Astrocyte (in vitro differentiated cells and primary cell): Measurements from ENCODE around the gene GPX3. TPM values are rescaled to one million over a fixed set of nuclear protein-coding genes. Genes with fewer than 3 reads are reported as not detected.

Source experiments
- DNase-seq: peaks from one replicate; pipeline ENCODE4 v3.0.0-alpha.2; 2010; ENCODE audit warnings: low read depth
- FAIRE-seq: peaks from 2 replicates; lab custom pipeline; 2011; peaks lifted over from hg19 to GRCh38; lab: Jason Lieb, UNC
- H2AFZ ChIP-seq: 2 replicates; pipeline ENCODE4 v1.6.0; 2012; ENCODE audit warnings: low read depth, low read length, inconsistent platforms
- H3K27ac ChIP-seq: 2 replicates; pipeline ENCODE4 v1.5.1; 2011; ENCODE audit warnings: low read depth, low read length, inconsistent platforms
- H3K27me3 ChIP-seq: 2 replicates; pipeline ENCODE4 v1.6.0; 2011; ENCODE audit warnings: low read length, inconsistent platforms; ENCODE audit not compliant: insufficient read depth
- H3K36me3 ChIP-seq: 2 replicates; pipeline ENCODE4 v1.5.1; 2011; ENCODE audit warnings: low read length, inconsistent platforms; ENCODE audit not compliant: insufficient read depth
- H3K4me1 ChIP-seq: 2 replicates; pipeline ENCODE4 v1.5.1; 2011; ENCODE audit warnings: low read length, inconsistent platforms; ENCODE audit not compliant: insufficient read depth
- H3K4me2 ChIP-seq: 2 replicates; pipeline ENCODE4 v1.6.0; 2012; ENCODE audit warnings: low read length, inconsistent platforms
- H3K4me3 ChIP-seq: 2 replicates; pipeline ENCODE4 v1.5.1; 2011; ENCODE audit warnings: low read depth, mild to moderate bottlenecking, low read length, inconsistent platforms; ENCODE audit not compliant: insufficient read depth
- H3K79me2 ChIP-seq: 2 replicates; pipeline ENCODE4 v1.6.0; 2012; ENCODE audit warnings: mild to moderate bottlenecking, low read length, inconsistent platforms; ENCODE audit not compliant: insufficient read depth
- H3K9ac ChIP-seq: 2 replicates; pipeline ENCODE4 v1.6.0; 2012; ENCODE audit warnings: mild to moderate bottlenecking, low read length, inconsistent platforms
- H3K9me3 ChIP-seq: 2 replicates; pipeline ENCODE4 v1.5.1; 2012; ENCODE audit warnings: low read depth, mild to moderate bottlenecking, low read length, inconsistent platforms; ENCODE audit not compliant: insufficient read depth
- H4K20me1 ChIP-seq: 2 replicates; pipeline ENCODE4 v1.6.0; 2012; ENCODE audit warnings: low read length, inconsistent platforms; ENCODE audit not compliant: insufficient read depth
- H3K27ac Mint-ChIP-seq: one replicate; pipeline ENCODE4 v1.8.0; 2021; ENCODE audit warnings: mild to moderate bottlenecking, mixed read lengths; ENCODE audit not compliant: unreplicated experiment
- H3K27me3 Mint-ChIP-seq: one replicate; pipeline ENCODE4 v1.8.0; 2021; ENCODE audit warnings: low read depth, mixed read lengths; ENCODE audit not compliant: unreplicated experiment
- H3K36me3 Mint-ChIP-seq: one replicate; pipeline ENCODE4 v1.8.0; 2021; ENCODE audit warnings: low read depth, mixed read lengths; ENCODE audit not compliant: unreplicated experiment
- H3K4me1 Mint-ChIP-seq: one replicate; pipeline ENCODE4 v1.8.0; 2021; ENCODE audit warnings: low read depth, mixed read lengths; ENCODE audit not compliant: unreplicated experiment
- H3K4me3 Mint-ChIP-seq: one replicate; pipeline ENCODE4 v1.8.0; 2021; ENCODE audit warnings: mild to moderate bottlenecking, moderate library complexity, mixed read lengths; ENCODE audit not compliant: unreplicated experiment
- H3K9me3 Mint-ChIP-seq: one replicate; pipeline ENCODE4 v1.8.0; 2021; ENCODE audit warnings: mild to moderate bottlenecking, mixed read lengths; ENCODE audit not compliant: unreplicated experiment
- EZH2 ChIP-seq: IDR thresholded peaks from 2 replicates; pipeline ENCODE4 v1.6.1; 2012; ENCODE audit warnings: mild to moderate bottlenecking, low read length, inconsistent platforms; ENCODE audit not compliant: insufficient read depth
- total RNA-seq: library from RNA; stranded (reverse); gene quantifications from 2 replicates; pipeline ENCODE4 v1.2.1, GENCODE V29; 2021
- TF ChIP-seq, protein P1 (sequence below): IDR thresholded peaks from 2 replicates; pipeline ENCODE4 v1.5.1; 2011; ENCODE audit warnings: low read depth, mild to moderate bottlenecking, inconsistent platforms, low read length, moderate library complexity; ENCODE audit not compliant: insufficient read depth

GPX3 gene
- total RNA-seq, 1 donor from 2014 or later, result 15.6 TPM

DNA sequence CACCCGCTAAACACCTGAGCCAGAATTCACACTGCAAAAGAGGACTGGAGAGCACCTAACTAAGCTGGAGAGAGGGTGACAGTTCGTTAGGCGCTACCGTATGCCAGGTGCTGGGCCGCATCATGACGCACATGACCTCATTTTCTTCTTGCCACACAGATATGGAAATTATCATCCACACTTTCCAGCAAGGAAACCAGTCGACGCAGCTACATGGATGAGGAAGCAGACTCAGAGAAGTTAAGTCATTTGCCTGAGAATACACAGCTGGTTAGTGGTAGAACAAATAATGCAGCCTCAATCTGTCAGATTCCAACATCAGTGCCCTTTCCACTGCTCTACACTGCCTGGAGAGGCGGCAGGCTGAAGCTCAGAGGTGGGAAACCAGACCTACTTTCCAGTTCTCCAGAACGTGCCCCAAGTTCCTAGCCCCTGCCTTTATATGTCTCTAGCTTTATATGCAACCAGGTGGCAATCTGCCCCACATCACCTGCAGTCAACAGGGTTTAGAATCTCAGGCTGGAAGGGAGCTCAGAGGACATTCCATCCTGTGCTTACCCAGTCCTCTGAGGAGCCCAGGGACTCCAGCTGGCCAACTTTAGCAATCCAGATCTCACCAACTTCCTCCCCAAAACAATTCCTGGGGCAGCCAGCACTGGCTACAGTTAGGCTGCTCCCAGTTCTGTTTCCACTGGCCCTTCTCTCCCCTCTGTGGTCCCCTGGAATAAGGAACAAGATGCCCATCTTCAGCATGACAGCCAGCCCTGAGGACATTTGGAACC, 51.6 kb downstream of the GPX3 start:
- Mint-ChIP-seq H3K9me3 (no peaks in the 10 kb centered on the region), H3K27ac (peak overlapping the region; percentile 96), H3K36me3 (peaks cover 6% of the 10 kb centered on the region), H3K27me3 (no peaks in the 10 kb centered on the region), H3K4me3 (peak overlapping the region; percentile 27), H3K4me1 (peaks cover 58% of the 10 kb centered on the region)
- Histone ChIP-seq H3K9me3 (peaks cover 5% of the 10 kb centered on the region), H3K4me2 (peak overlapping the region; percentile 59), H3K9ac (peak overlapping the region; percentile 57), H3K36me3 (no peaks in the 10 kb centered on the region), H3K79me2 (peaks cover 95% of the 10 kb centered on the region), H3K27me3 (no peaks in the 10 kb centered on the region), H4K20me1 (peaks cover 21% of the 10 kb centered on the region), H3K27ac (peak overlapping the region; percentile 82), H3K4me1 (peaks cover 48% of the 10 kb centered on the region), H2AFZ (no peak overlapping the region), H3K4me3 (no peak overlapping the region)
- DNase-seq (no peak), FAIRE-seq (no peak)
- TF ChIP-seq, protein P1, sequence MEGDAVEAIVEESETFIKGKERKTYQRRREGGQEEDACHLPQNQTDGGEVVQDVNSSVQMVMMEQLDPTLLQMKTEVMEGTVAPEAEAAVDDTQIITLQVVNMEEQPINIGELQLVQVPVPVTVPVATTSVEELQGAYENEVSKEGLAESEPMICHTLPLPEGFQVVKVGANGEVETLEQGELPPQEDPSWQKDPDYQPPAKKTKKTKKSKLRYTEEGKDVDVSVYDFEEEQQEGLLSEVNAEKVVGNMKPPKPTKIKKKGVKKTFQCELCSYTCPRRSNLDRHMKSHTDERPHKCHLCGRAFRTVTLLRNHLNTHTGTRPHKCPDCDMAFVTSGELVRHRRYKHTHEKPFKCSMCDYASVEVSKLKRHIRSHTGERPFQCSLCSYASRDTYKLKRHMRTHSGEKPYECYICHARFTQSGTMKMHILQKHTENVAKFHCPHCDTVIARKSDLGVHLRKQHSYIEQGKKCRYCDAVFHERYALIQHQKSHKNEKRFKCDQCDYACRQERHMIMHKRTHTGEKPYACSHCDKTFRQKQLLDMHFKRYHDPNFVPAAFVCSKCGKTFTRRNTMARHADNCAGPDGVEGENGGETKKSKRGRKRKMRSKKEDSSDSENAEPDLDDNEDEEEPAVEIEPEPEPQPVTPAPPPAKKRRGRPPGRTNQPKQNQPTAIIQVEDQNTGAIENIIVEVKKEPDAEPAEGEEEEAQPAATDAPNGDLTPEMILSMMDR, result no peak
- no peak for TF ChIP-seq EZH2

DNA sequence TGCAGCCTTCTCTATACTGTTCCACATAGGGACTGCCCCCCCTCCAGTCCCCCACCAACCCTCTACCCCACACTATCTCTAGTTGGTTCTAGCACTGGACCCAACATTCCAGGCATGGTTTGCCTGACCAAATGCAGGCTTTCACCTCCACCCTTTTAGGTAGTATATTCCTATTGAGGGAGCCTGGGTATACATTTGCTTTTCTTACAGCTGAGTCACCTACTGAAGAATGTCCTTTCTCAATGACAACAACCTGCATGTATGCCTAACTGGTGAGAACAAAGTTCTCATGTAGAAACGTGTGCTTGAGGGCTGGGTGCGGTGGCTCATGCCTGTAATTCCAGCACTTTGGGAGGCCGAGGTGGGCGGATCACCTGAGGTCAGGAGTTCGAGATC, 52.2 kb downstream of the GPX3 start:
- Mint-ChIP-seq H3K36me3 (peaks cover 6% of the 10 kb centered on the region), H3K27me3 (no peaks in the 10 kb centered on the region), H3K4me1 (peaks cover 53% of the 10 kb centered on the region), H3K27ac (peak overlapping the region; percentile 96), H3K4me3 (peak overlapping the region; percentile 27), H3K9me3 (no peaks in the 10 kb centered on the region)
- H3K27ac ChIP-seq, result peak overlapping the region; percentile 82
- H3K4me3 ChIP-seq, result no peak overlapping the region
- peaks cover 95% of the 10 kb centered on the region for H3K79me2 ChIP-seq
- peaks cover 48% of the 10 kb centered on the region for H3K4me1 ChIP-seq
- no peak overlapping the region for H2AFZ ChIP-seq
- peak overlapping the region; percentile 57 for H3K9ac ChIP-seq
- no peaks in the 10 kb centered on the region for H3K36me3 ChIP-seq
- DNase-seq (peak; percentile 86), FAIRE-seq (peak; percentile 71)
- peaks cover 3% of the 10 kb centered on the region for H3K9me3 ChIP-seq
- H3K4me2 ChIP-seq, result peak overlapping the region; percentile 59
- TF ChIP-seq, protein P1, result no peak
- no peak for TF ChIP-seq EZH2
- no peaks in the 10 kb centered on the region for H3K27me3 ChIP-seq
- H4K20me1 ChIP-seq, result peaks cover 20% of the 10 kb centered on the region

DNA sequence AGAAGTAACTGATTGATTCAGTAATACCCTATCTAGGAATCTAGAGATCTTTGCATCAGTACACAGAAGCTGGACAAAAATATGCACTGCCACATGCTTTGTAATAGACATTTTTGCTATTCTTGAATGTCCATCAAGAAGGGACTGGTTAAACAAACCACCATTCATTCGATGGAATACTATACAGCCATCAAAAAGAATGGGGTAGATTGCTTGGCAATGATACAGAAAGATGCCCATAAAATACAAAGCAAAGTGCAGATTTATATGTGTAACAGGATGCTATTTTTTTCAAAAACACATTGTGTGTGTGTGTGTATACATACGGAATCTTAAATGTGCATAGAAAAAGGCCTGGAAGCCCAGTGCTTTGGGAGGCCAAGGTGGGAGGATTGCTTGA, 52.9 kb downstream of the GPX3 start:
- no peak for DNase-seq
- peaks cover 8% of the 10 kb centered on the region for H3K36me3 Mint-ChIP-seq
- Histone ChIP-seq H3K9ac (no peak overlapping the region), H3K27ac (peak overlapping the region; percentile 82), H3K27me3 (no peaks in the 10 kb centered on the region), H3K4me3 (no peak overlapping the region), H3K36me3 (no peaks in the 10 kb centered on the region), H3K9me3 (no peaks in the 10 kb centered on the region), H4K20me1 (peaks cover 19% of the 10 kb centered on the region), H3K79me2 (peaks cover 95% of the 10 kb centered on the region), H3K4me1 (peaks cover 49% of the 10 kb centered on the region), H3K4me2 (no peak overlapping the region), H2AFZ (no peak overlapping the region)
- no peaks in the 10 kb centered on the region for H3K9me3 Mint-ChIP-seq
- H3K27ac Mint-ChIP-seq, result peak overlapping the region; percentile 96
- no peak overlapping the region for H3K4me3 Mint-ChIP-seq
- no peaks in the 10 kb centered on the region for H3K27me3 Mint-ChIP-seq
- no peak for FAIRE-seq
- peaks cover 51% of the 10 kb centered on the region for H3K4me1 Mint-ChIP-seq
- TF ChIP-seq, protein P1, result no peak
- TF ChIP-seq EZH2, result no peak
